Measurements from ENCODE around the gene RETN.

RETN gene

GRCh38 chr19:7694499-7694898 lies 25.6 kb downstream of the RETN start:
- DNase-seq (ENCODE audit: low spot score in 2 of 2) = no peak

GRCh38 chr19:7697721-7698287 lies 29.0 kb downstream of the RETN start:
- Histone ChIP-seq H3K4me3 (no peak overlapping the region), H3K36me3 (replicated peaks) (no peaks in the 10 kb centered on the region), H3K27me3 (ENCODE audit: low read depth) (peaks cover 16% of the 10 kb centered on the region), H3K4me1 (no peaks in the 10 kb centered on the region), H3K9me3 (no peaks in the 10 kb centered on the region)
- in situ Hi-C loops (cut with MboI; ENCODE audit: low sequenced_read_pairs) = no loop called here
- no peak for DNase-seq (ENCODE audit: low spot score in 2 of 2)

More at GRCh38 chr19:7694499-7694898, 25.6 kb downstream of the RETN start:
- no peaks in the 10 kb centered on the region for H3K36me3 ChIP-seq (replicated peaks)
- in situ Hi-C loops (cut with MboI; ENCODE audit: low sequenced_read_pairs) = no loop called here
- H3K4me3 ChIP-seq = no peak overlapping the region
- H3K4me1 ChIP-seq = no peaks in the 10 kb centered on the region
- peaks cover 16% of the 10 kb centered on the region for H3K27me3 ChIP-seq (ENCODE audit: low read depth)
- no peaks in the 10 kb centered on the region for H3K9me3 ChIP-seq

- Histone ChIP-seq H3K9me3 (no peaks in the 10 kb centered on the region), H3K4me3 (no peak overlapping the region), H3K4me1 (no peaks in the 10 kb centered on the region), H3K36me3 (replicated peaks) (no peaks in the 10 kb centered on the region), H3K27me3 (ENCODE audit: low read depth) (peaks cover 16% of the 10 kb centered on the region)
- DNase-seq (ENCODE audit: low spot score in 2 of 2) = no peak
- in situ Hi-C loops (cut with MboI; ENCODE audit: low sequenced_read_pairs) = no loop called here
Measured at GRCh38 chr19:7698583-7698982, 29.7 kb downstream of the RETN start.

GRCh38 chr19:7699003-7699402 lies 30.2 kb downstream of the RETN start:
- H3K27me3 ChIP-seq (ENCODE audit: low read depth) = peaks cover 16% of the 10 kb centered on the region
- H3K9me3 ChIP-seq = no peaks in the 10 kb centered on the region
- DNase-seq (ENCODE audit: low spot score in 2 of 2) = no peak
- no peaks in the 10 kb centered on the region for H3K36me3 ChIP-seq (replicated peaks)
- H3K4me3 ChIP-seq = no peak overlapping the region
- H3K4me1 ChIP-seq = no peaks in the 10 kb centered on the region
- in situ Hi-C loops (cut with MboI; ENCODE audit: low sequenced_read_pairs) = no loop called here

GRCh38 chr19:7699417-7700401 lies 30.9 kb downstream of the RETN start:
- in situ Hi-C loops (cut with MboI; ENCODE audit: low sequenced_read_pairs) = no loop called here
- DNase-seq (ENCODE audit: low spot score in 2 of 2) = no peak
- H3K4me3 ChIP-seq = no peak overlapping the region
- H3K9me3 ChIP-seq = no peaks in the 10 kb centered on the region
- peaks cover 16% of the 10 kb centered on the region for H3K27me3 ChIP-seq (ENCODE audit: low read depth)
- H3K36me3 ChIP-seq (replicated peaks) = no peaks in the 10 kb centered on the region
- H3K4me1 ChIP-seq = no peaks in the 10 kb centered on the region

- H3K36me3 ChIP-seq (replicated peaks) = no peaks in the 10 kb centered on the region
- no peaks in the 10 kb centered on the region for H3K4me1 ChIP-seq
- no peak for DNase-seq (ENCODE audit: low spot score in 2 of 2)
- no peak overlapping the region for H3K4me3 ChIP-seq
- H3K9me3 ChIP-seq = no peaks in the 10 kb centered on the region
- H3K27me3 ChIP-seq (ENCODE audit: low read depth) = peaks cover 16% of the 10 kb centered on the region
- in situ Hi-C loops (cut with MboI; ENCODE audit: low sequenced_read_pairs) = no loop called here
Measured at GRCh38 chr19:7701049-7701653, 32.3 kb downstream of the RETN start.

GRCh38 chr19:7701654-7702457 lies 33.0 kb downstream of the RETN start, which contains the start of gene FCER2:
Gene FCER2 (minus strand): TSS chr19:7702131. CDS start chr19:7699760, 2,371 bp downstream.
- no peaks in the 10 kb centered on the region for H3K4me1 ChIP-seq
- H3K4me3 ChIP-seq = no peak within 1 kb of the TSS
- in situ Hi-C loops (cut with MboI; ENCODE audit: low sequenced_read_pairs) = no loop called here

GRCh38 chr19:7703332-7703731 lies 34.5 kb downstream of the RETN start:
- no peaks in the 10 kb centered on the region for H3K36me3 ChIP-seq (replicated peaks)
- H3K9me3 ChIP-seq = no peaks in the 10 kb centered on the region
- peaks cover 7% of the 10 kb centered on the region for H3K27me3 ChIP-seq (ENCODE audit: low read depth)
- in situ Hi-C loops (cut with MboI; ENCODE audit: low sequenced_read_pairs) = no loop called here
- H3K4me3 ChIP-seq = no peak overlapping the region
- H3K4me1 ChIP-seq = no peaks in the 10 kb centered on the region
- DNase-seq (ENCODE audit: low spot score in 2 of 2) = no peak

More at GRCh38 chr19:7701654-7702457, 33.0 kb downstream of the RETN start, which contains the start of gene FCER2:
- Histone ChIP-seq H3K36me3 (replicated peaks) (no peaks in the 10 kb centered on the region), H3K27me3 (ENCODE audit: low read depth) (peaks cover 16% of the 10 kb centered on the region), H3K9me3 (no peaks in the 10 kb centered on the region)
- DNase-seq (ENCODE audit: low spot score in 2 of 2) = no peak

GRCh38 chr19:7704280-7705060 lies 35.6 kb downstream of the RETN start:
- Histone ChIP-seq H3K9me3 (no peaks in the 10 kb centered on the region), H3K4me3 (no peak overlapping the region)
- in situ Hi-C loops (cut with MboI; ENCODE audit: low sequenced_read_pairs) = loop anchor here (5.0 kb wide), 1 partner anchor 73 kb away; no protein-coding TSS in a partner anchor

GRCh38 chr19:7705387-7706187 lies 36.7 kb downstream of the RETN start:
- in situ Hi-C loops (cut with MboI; ENCODE audit: low sequenced_read_pairs) = loop anchor here (5.0 kb wide), 1 partner anchor 72 kb away; no protein-coding TSS in a partner anchor
- Histone ChIP-seq H3K27me3 (ENCODE audit: low read depth) (no peaks in the 10 kb centered on the region; the same call in 1 of the 2 replicates), H3K9me3 (no peaks in the 10 kb centered on the region), H3K4me3 (no peak overlapping the region), H3K36me3 (replicated peaks) (no peaks in the 10 kb centered on the region), H3K4me1 (no peaks in the 10 kb centered on the region)
- DNase-seq (ENCODE audit: low spot score in 2 of 2) = no peak

More at GRCh38 chr19:7704280-7705060, 35.6 kb downstream of the RETN start:
- no peak for DNase-seq (ENCODE audit: low spot score in 2 of 2)
- Histone ChIP-seq H3K4me1 (no peaks in the 10 kb centered on the region), H3K36me3 (replicated peaks) (no peaks in the 10 kb centered on the region), H3K27me3 (ENCODE audit: low read depth) (no peaks in the 10 kb centered on the region; the same call in 1 of the 2 replicates)

GRCh38 chr19:7706188-7706954 lies 37.5 kb downstream of the RETN start:
- H3K36me3 ChIP-seq (replicated peaks) = no peaks in the 10 kb centered on the region
- H3K4me1 ChIP-seq = no peaks in the 10 kb centered on the region
- no peak for DNase-seq (ENCODE audit: low spot score in 2 of 2)
- no peaks in the 10 kb centered on the region for H3K9me3 ChIP-seq
- H3K27me3 ChIP-seq (ENCODE audit: low read depth) = no peaks in the 10 kb centered on the region; the same call in 1 of the 2 replicates
- in situ Hi-C loops (cut with MboI; ENCODE audit: low sequenced_read_pairs) = loop anchor here (5.0 kb wide), 1 partner anchor 71 kb away; no protein-coding TSS in a partner anchor
- H3K4me3 ChIP-seq = no peak overlapping the region

All from HAP-1 (cell line).